GM18508 (cell line): ENCODE measurements around the gene NSD2.
"Not testable (repeated sequence)": the region's sequence is repeated elsewhere in the genome, so short reads cannot be mapped to it uniquely, and the experiment has no call there.

ENCODE experiments used
- ATAC-seq: cut with Tn5 transposase; IDR thresholded peaks from one replicate; pipeline ENCODE4 v1.9.1; 2021; ENCODE audit warnings: moderate number of reproducible peaks; ENCODE audit not compliant: insufficient read depth, unreplicated experiment

The NSD2 gene

GRCh38 chr4:1870578-1871443, at the start of gene NSD2:
TSS of gene NSD2 (plus strand) at chr4:1871393. CDS start at chr4:1900655, 29,262 bp downstream.
- no peak for ATAC-seq

GRCh38 chr4:1821679-1822567, 49.3 kb upstream of the NSD2 start:
- no peak for ATAC-seq

- no peak for ATAC-seq
These were observed 48.3 kb upstream of the NSD2 start for GRCh38 chr4:1822568-1823544.

GRCh38 chr4:1823545-1823932, 47.7 kb upstream of the NSD2 start:
- ATAC-seq: no peak

- ATAC-seq: no peak
These were observed 46.4 kb upstream of the NSD2 start for GRCh38 chr4:1824746-1825145.

- no peak for ATAC-seq
These were observed 45.9 kb upstream of the NSD2 start for GRCh38 chr4:1825326-1825725.

GRCh38 chr4:1826531-1827350, 44.5 kb upstream of the NSD2 start:
- ATAC-seq: no peak

- ATAC-seq: no peak
These were observed 41.0 kb upstream of the NSD2 start for GRCh38 chr4:1830234-1830633.

- no peak for ATAC-seq
These were observed 40.5 kb upstream of the NSD2 start for GRCh38 chr4:1830642-1831228.

- no peak for ATAC-seq
These were observed 39.9 kb upstream of the NSD2 start for GRCh38 chr4:1831331-1831730.

- no peak for ATAC-seq
These were observed 38.5 kb upstream of the NSD2 start for GRCh38 chr4:1832690-1833089.

GRCh38 chr4:1833307-1834046, 37.7 kb upstream of the NSD2 start:
- ATAC-seq: no peak

- ATAC-seq: no peak
These were observed 37.0 kb upstream of the NSD2 start for GRCh38 chr4:1834047-1834775.

GRCh38 chr4:1835836-1836235, 35.4 kb upstream of the NSD2 start:
- not testable (repeated sequence) for ATAC-seq

- ATAC-seq: no peak
These were observed 34.5 kb upstream of the NSD2 start for GRCh38 chr4:1836650-1837049.

- no peak for ATAC-seq
These were observed 34.1 kb upstream of the NSD2 start for GRCh38 chr4:1837069-1837468.

- ATAC-seq: no peak
These were observed 31.9 kb upstream of the NSD2 start for GRCh38 chr4:1839282-1839681.
